A549 (cell line): ENCODE results near the gene HIVEP3. TPM values are rescaled to one million over a fixed set of nuclear protein-coding genes. Genes with fewer than 3 reads are reported as not detected.

ENCODE experiments used
- ATAC-seq, 2 experiments: fragments of 200-7000 bp in 1 of 2; fragments of >200 bp in 1 of 2; cut with Nextera tagmentation in 1 of 2; cut with Tn5 transposase in 1 of 2; 3 replicates each; pipeline versions ENCODE4 v1.8.0 to v1.9.1; 2018 to 2020; ENCODE audit warnings: mild to moderate bottlenecking in 1 of 2, moderate library complexity in 1 of 2
- CTCF ChIA-PET: fragments of 300-600 bp; sonication (Branson Sonifier 250); formaldehyde crosslinking; extraction: SDS; loops from one replicate; lab custom pipeline; 2021; ENCODE audit warnings: antibody characterized with exemption, inconsistent platforms; lab: Yijun Ruan, JAX
- POLR2A ChIA-PET: fragments of 350-600 bp; formaldehyde crosslinking; extraction: SDS; loops from one replicate; lab custom pipeline; 2021; ENCODE audit warnings: antibody characterized with exemption, inconsistent platforms; lab: Yijun Ruan, JAX
- DNase-seq, 2 experiments: peaks; one replicate each; pipeline versions ENCODE4 v3.0.0 to v3.0.0-alpha.2; 2011 to 2016; ENCODE audit warnings: low read depth in 1 of 2, low spot score in 1 of 2
- FAIRE-seq: peaks from 2 replicates; lab custom pipeline; 2011; peaks lifted over from hg19 to GRCh38; lab: Jason Lieb, UNC
- H3K27ac ChIP-seq, 2 experiments: fragments of >200 bp; sonication (Bioruptor Twin); formaldehyde crosslinking; 3 replicates each; pipeline ENCODE4 v1.5.1; 2016 to 2017
- H3K4me1 ChIP-seq: fragments of >200 bp; sonication (Bioruptor Twin); formaldehyde crosslinking; 3 replicates; pipeline ENCODE4 v1.6.1; 2016
- H3K4me2 ChIP-seq: fragments of >200 bp; sonication (Bioruptor Twin); formaldehyde crosslinking; 3 replicates; pipeline ENCODE4 v1.6.1; 2016
- H3K4me3 ChIP-seq: fragments of >200 bp; sonication (Bioruptor Twin); formaldehyde crosslinking; 3 replicates; pipeline ENCODE4 v1.5.1; 2016
- H3K9me3 ChIP-seq: fragments of >200 bp; sonication (Bioruptor Twin); formaldehyde crosslinking; 3 replicates; pipeline ENCODE4 v1.6.1; 2016
- BHLHE40 ChIP-seq: IDR thresholded peaks from 2 replicates; pipeline ENCODE4 v1.6.1; 2012; ENCODE audit warnings: low read depth, low read length, inconsistent platforms
- CBX8 ChIP-seq: fragments of 200-600 bp; sonication (generic); IDR thresholded peaks from 2 replicates; pipeline ENCODE4 v1.6.1; 2016
- CHD2 ChIP-seq: fragments of 150-350 bp; IDR thresholded peaks from 2 replicates; pipeline ENCODE4 v1.6.1; 2014; ENCODE audit warnings: low read length; ENCODE audit not compliant: partially characterized antibody
- CHD4 ChIP-seq: fragments of 200-600 bp; sonication (generic); IDR thresholded peaks from 2 replicates; pipeline ENCODE4 v1.6.1; 2016; ENCODE audit warnings: antibody characterized with exemption, mild to moderate bottlenecking, borderline replicate concordance
- EHF ChIP-seq: fragments of 250-450 bp; sonication (Bioruptor Pico); IDR thresholded peaks from 2 replicates; pipeline ENCODE4 v1.5.0; 2020; ENCODE audit warnings: mild to moderate bottlenecking
- EP300 ChIP-seq, 2 experiments: fragments of >200 bp; sonication (Bioruptor Twin); formaldehyde crosslinking; IDR thresholded peaks; 2 replicates in 1 of 2; 3 replicates in 1 of 2; pipeline ENCODE4 v1.6.1; 2016 to 2017
- FOSL2 ChIP-seq, 2 experiments: fragments of 450-650 bp in 1 of 2; fragments of >200 bp in 1 of 2; sonication (Bioruptor Twin) in 1 of 2; formaldehyde crosslinking; IDR thresholded peaks; 2 replicates each; pipeline versions ENCODE4 v1.5.0 to v1.6.1; 2016 to 2020; ENCODE audit warnings: mild to moderate bottlenecking in 1 of 2, moderate library complexity in 1 of 2
- FOXS1 ChIP-seq: fragments of 250-450 bp; sonication (Bioruptor Pico); IDR thresholded peaks from 2 replicates; pipeline ENCODE4 v1.5.0; 2020; ENCODE audit warnings: mild to moderate bottlenecking, moderate library complexity
- GATA3 ChIP-seq: IDR thresholded peaks from 2 replicates; pipeline ENCODE4 v1.6.1; 2012; ENCODE audit warnings: borderline replicate concordance
- JUN ChIP-seq, 2 experiments: fragments of >200 bp; sonication (Bioruptor Twin); formaldehyde crosslinking; IDR thresholded peaks; 2 replicates in 1 of 2; 3 replicates in 1 of 2; pipeline ENCODE4 v1.6.1; 2016 to 2017
- JUNB ChIP-seq: fragments of >200 bp; sonication (Bioruptor Twin); formaldehyde crosslinking; IDR thresholded peaks from 2 replicates; pipeline ENCODE4 v1.6.1; 2016
- MAFK ChIP-seq: fragments of 450-650 bp; IDR thresholded peaks from 2 replicates; pipeline ENCODE4 v1.6.1; 2014; ENCODE audit not compliant: partially characterized antibody
- MYC ChIP-seq: IDR thresholded peaks from 2 replicates; pipeline ENCODE4 v1.6.1; 2012; ENCODE audit warnings: mild to moderate bottlenecking, inconsistent platforms, low read length, improper control_type of control experiment, borderline replicate concordance
- PHF8 ChIP-seq: fragments of 200-600 bp; sonication (generic); IDR thresholded peaks from 2 replicates; pipeline ENCODE4 v1.6.1; 2016; ENCODE audit warnings: low read depth, mild to moderate bottlenecking, antibody characterized with exemption, moderate library complexity, borderline replicate concordance
- POLR2A ChIP-seq: IDR thresholded peaks from 2 replicates; pipeline ENCODE4 v1.6.1; 2012; ENCODE audit warnings: mild to moderate bottlenecking, low read length
- SREBF2 ChIP-seq: fragments of 450-650 bp; IDR thresholded peaks from 2 replicates; pipeline ENCODE4 v1.6.1; 2014; ENCODE audit warnings: mild to moderate bottlenecking, moderate library complexity
- TFCP2L1 ChIP-seq: fragments of 250-450 bp; sonication (Bioruptor Pico); IDR thresholded peaks from 2 replicates; pipeline ENCODE4 v1.5.0; 2021; ENCODE audit warnings: mild to moderate bottlenecking
- TP53 ChIP-seq: fragments of 250-450 bp; sonication (Bioruptor Pico); IDR thresholded peaks from 2 replicates; pipeline ENCODE4 v1.5.0; 2021; ENCODE audit warnings: mild to moderate bottlenecking, moderate library complexity
- ZFP36 ChIP-seq: fragments of 450-650 bp; IDR thresholded peaks from 2 replicates; pipeline ENCODE4 v1.6.1; 2014; ENCODE audit warnings: borderline replicate concordance; ENCODE audit not compliant: partially characterized antibody
- whole genome bisulfite sequencing: methylation state at CpG from one replicate; pipeline ENCODE4 v1.1.6; 2017; ENCODE audit errors: missing lambda C conversion rate; 5-methylcytosine and 5-hydroxymethylcytosine counted together
- polyA plus RNA-seq, 4 experiments: library from polyadenylated mRNA; depleted of rRNA in 3 of 4; stranded (reverse); fragments of >200 nt; fragmentation: RNase III in 1 of 4; extraction: RNeasy Plus Mini Kit Qiagen cat#74134 plus additional on column Dnase treatment in 1 of 4; gene quantifications; 2 replicates in 3 of 4; 3 replicates in 1 of 4; pipeline ENCODE4 v1.2.3, GENCODE V29; 2011 to 2017
- TF ChIP-seq, protein P1 (sequence below): fragments of 250-450 bp; sonication (Bioruptor Pico); IDR thresholded peaks from 2 replicates; pipeline ENCODE4 v1.5.0; 2020; ENCODE audit warnings: low read depth, mild to moderate bottlenecking, moderate library complexity
- TF ChIP-seq, protein P2 (sequence below): fragments of >200 bp; sonication (Bioruptor Twin); formaldehyde crosslinking; IDR thresholded peaks from 3 replicates; pipeline ENCODE4 v1.6.1; 2016
- TF ChIP-seq, protein P3 (sequence below): fragments of 150-350 bp; IDR thresholded peaks from 2 replicates; pipeline ENCODE4 v1.6.1; 2014; ENCODE audit warnings: low read depth, mild to moderate bottlenecking, low read length
- TF ChIP-seq, protein P4 (sequence below): IDR thresholded peaks from 2 replicates; pipeline ENCODE4 v1.6.1; 2012
- TF ChIP-seq, protein P5 (sequence below): fragments of 250-450 bp; sonication (Bioruptor Pico); IDR thresholded peaks from 2 replicates; pipeline ENCODE4 v1.5.0; 2021; ENCODE audit warnings: mild to moderate bottlenecking, moderate library complexity, borderline replicate concordance
- TF ChIP-seq, protein P6 (sequence below): fragments of >200 bp; sonication (Bioruptor Twin); formaldehyde crosslinking; IDR thresholded peaks from 2 replicates; pipeline ENCODE4 v1.6.1; 2016

HIVEP3 gene
- polyA plus RNA-seq, 2 of the 4 experiments (the other 2 are of a cell fraction), result 1.5 to 2.0 TPM

DNA sequence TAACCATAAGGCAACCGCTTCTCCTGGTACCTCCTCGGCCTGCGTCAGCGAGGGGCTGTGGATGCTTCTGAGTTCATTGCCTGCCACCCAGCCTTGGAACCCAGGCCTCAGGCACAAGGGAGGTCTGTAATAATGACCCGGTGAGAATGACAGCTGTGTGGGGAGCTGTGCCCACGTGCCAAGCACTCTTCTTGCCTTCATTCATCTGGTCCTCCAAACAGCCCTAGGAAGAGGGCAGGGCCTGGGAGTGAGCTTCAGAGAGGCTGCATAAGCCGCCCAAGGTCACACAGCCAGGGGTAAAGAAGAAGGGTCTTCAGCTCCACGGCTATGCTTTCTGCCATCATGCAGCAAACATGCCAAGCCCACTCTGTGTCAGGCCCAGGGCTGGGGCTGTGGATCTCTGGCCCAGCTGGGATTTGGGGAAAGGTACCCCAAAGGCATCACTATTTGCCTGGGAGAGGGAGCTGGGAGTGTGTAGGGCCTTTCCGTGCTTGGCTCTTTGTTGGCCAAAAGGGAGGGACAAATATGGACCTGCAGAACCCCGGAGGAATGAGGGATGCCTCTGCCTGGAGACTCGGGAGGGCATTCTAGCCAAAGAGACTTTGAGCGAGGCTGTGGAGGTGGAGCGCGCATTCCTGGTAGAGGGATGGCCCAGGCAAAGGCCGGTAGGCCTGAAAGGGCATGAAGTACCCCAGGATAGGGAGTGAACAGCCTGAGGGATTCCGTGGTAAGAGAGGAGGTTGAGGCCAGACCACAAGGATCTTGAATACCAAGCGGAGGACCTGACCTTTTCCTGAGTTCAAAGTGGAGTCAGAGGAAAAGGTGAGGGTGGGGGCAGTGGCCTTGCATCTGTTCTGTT lies 424.1 kb downstream of the HIVEP3 start:
- ATAC-seq (no peak), DNase-seq (no peak), FAIRE-seq (no peak)
- Histone ChIP-seq H3K4me3 (no peak overlapping the region), H3K4me1 (peaks cover 80% of the 10 kb centered on the region), H3K27ac (peak overlapping the region; percentile 82 to 100), H3K4me2 (no peak overlapping the region), H3K9me3 (no peaks in the 10 kb centered on the region)
- TF ChIP-seq MYC (no peak), SREBF2 (no peak), FOXS1 (CRISPR knock-in tag) (no peak)
- 82% methylated on average over 16 of the region's 17 CpGs for WGBS
- ChIA-PET POLR2A (no interaction called here), CTCF (interaction anchor here (1.2 to 5.5 kb wide), 7 partner anchors 10 to 212 kb away, joined by 3 to 45 read pairs (median 5); partner anchors contain the start of gene EDN2)

DNA sequence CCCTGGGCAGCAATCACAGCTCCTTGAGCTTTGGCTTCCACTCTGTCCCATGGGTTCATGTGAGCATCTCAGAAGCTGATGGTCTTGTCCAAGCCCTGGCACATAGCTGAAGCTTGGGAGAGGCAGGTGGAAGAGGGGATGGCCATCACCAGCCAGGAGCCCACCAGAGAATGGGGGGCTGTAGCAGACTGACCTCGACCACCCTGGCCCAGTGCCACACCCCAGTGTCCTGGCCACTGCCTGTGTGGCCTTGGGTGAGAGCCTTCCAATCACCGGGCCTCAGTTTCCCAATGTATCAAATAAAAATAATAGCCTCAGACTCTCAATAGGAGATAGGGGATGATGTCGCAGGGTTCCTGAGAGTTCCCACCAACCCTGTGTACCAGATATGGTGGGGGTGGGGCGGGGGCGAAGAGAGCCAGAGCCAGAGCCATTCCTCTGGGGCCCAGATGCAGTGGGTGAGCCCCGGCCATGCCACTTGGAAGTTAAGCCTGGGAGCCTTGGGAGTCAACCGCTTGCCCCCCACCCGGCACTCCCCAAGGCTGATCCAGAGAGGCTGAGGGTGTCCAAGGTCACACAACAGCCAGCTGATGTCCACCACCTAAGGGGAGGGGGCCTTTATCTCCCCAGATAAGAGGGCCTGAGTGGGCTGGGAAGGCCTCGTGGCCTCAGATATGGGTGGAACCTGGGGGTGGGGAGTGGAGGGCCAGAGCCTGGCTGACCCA lies 424.9 kb downstream of the HIVEP3 start:
- Histone ChIP-seq H3K4me1 (peaks cover 72% of the 10 kb centered on the region), H3K4me2 (peak overlapping the region; percentile 62; the same call in 2 of the 3 replicates), H3K9me3 (no peaks in the 10 kb centered on the region), H3K27ac (peak overlapping the region; percentile 82 to 100), H3K4me3 (no peak overlapping the region)
- WGBS, result 88% methylated on average over 2 of the region's 9 CpGs
- ChIA-PET CTCF (interaction anchor here (0.9 to 5.5 kb wide), 12 partner anchors 10 to 213 kb away, joined by 3 to 45 read pairs (median 6); partner anchors contain the start of gene EDN2), POLR2A (interaction anchor here (0.7 kb wide), 1 partner anchor 10 kb away, joined by 3 read pairs; no protein-coding TSS in a partner anchor)
- no peak for FAIRE-seq
- no peak for DNase-seq
- TF ChIP-seq, protein P1, sequence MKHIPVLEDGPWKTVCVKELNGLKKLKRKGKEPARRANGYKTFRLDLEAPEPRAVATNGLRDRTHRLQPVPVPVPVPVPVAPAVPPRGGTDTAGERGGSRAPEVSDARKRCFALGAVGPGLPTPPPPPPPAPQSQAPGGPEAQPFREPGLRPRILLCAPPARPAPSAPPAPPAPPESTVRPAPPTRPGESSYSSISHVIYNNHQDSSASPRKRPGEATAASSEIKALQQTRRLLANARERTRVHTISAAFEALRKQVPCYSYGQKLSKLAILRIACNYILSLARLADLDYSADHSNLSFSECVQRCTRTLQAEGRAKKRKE (CRISPR knock-in tag), result no peak
- TF ChIP-seq CBX8, result no peak
- TF ChIP-seq, protein P2, sequence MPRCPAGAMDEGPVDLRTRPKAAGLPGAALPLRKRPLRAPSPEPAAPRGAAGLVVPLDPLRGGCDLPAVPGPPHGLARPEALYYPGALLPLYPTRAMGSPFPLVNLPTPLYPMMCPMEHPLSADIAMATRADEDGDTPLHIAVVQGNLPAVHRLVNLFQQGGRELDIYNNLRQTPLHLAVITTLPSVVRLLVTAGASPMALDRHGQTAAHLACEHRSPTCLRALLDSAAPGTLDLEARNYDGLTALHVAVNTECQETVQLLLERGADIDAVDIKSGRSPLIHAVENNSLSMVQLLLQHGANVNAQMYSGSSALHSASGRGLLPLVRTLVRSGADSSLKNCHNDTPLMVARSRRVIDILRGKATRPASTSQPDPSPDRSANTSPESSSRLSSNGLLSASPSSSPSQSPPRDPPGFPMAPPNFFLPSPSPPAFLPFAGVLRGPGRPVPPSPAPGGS, result no peak
- TF ChIP-seq TP53 (CRISPR knock-in tag), result no peak
- TF ChIP-seq ZFP36, result no peak
- TF ChIP-seq CHD4, result no peak
- no peak for TF ChIP-seq EP300 (IDR thresholded peaks at IDR 0.05)
- no peak for ATAC-seq

DNA sequence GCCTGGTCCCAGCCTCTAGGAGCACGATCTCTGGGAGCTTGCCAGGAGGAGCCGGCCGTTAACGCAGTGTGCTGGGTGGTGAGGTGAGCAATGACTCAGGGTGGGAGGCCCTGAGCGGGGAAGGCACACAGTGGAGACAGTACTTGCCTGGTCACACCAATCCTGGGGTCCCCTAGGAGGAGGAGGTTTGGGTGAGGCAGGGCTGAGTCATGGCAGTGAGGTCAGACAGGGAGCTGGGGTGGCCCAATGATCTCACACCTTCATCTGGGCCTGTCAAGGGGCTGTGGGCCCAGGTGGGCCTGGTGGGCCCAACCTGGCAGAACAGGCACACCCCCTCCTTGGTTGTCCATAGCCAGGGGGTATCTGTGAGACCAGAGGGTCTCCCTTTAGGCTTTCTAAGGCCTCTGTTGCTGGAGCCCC lies 425.6 kb downstream of the HIVEP3 start:
- ATAC-seq (peak; percentile 73 to 78), DNase-seq (peak; percentile 61 to 87), FAIRE-seq (no peak)
- H3K27ac ChIP-seq, result peak overlapping the region; percentile 82 to 100
- no peak overlapping the region for H3K4me3 ChIP-seq
- H3K4me2 ChIP-seq, result peak overlapping the region; percentile 62
- WGBS, result no CpG with 5 or more reads among the region's 5 CpGs
- peaks cover 72% of the 10 kb centered on the region for H3K4me1 ChIP-seq
- CTCF ChIA-PET, result interaction anchor here (0.9 to 5.5 kb wide), 12 partner anchors 10 to 212 kb away, joined by 3 to 45 read pairs (median 6); partner anchors contain the start of gene EDN2
- no peaks in the 10 kb centered on the region for H3K9me3 ChIP-seq
- POLR2A ChIA-PET, result interaction anchor here (0.7 to 1.1 kb wide), 2 partner anchors 9 to 16 kb away, joined by 3 read pairs; no protein-coding TSS in a partner anchor
- TF ChIP-seq POLR2A, result no peak
- no peak for TF ChIP-seq TFCP2L1 (CRISPR knock-in tag)
- TF ChIP-seq JUN (IDR thresholded peaks at IDR 0.05), result no peak
- TF ChIP-seq, protein P3, sequence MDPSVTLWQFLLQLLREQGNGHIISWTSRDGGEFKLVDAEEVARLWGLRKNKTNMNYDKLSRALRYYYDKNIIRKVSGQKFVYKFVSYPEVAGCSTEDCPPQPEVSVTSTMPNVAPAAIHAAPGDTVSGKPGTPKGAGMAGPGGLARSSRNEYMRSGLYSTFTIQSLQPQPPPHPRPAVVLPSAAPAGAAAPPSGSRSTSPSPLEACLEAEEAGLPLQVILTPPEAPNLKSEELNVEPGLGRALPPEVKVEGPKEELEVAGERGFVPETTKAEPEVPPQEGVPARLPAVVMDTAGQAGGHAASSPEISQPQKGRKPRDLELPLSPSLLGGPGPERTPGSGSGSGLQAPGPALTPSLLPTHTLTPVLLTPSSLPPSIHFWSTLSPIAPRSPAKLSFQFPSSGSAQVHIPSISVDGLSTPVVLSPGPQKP, result no peak
- peak; percentile 14 for TF ChIP-seq MAFK
- peak; percentile 50 for TF ChIP-seq JUNB
- TF ChIP-seq, protein P4, sequence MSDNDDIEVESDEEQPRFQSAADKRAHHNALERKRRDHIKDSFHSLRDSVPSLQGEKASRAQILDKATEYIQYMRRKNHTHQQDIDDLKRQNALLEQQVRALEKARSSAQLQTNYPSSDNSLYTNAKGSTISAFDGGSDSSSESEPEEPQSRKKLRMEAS, result peak; percentile 51; the same call in 1 of the 2 replicates
- no peak for TF ChIP-seq FOXS1 (CRISPR knock-in tag)
- TF ChIP-seq, protein P5, sequence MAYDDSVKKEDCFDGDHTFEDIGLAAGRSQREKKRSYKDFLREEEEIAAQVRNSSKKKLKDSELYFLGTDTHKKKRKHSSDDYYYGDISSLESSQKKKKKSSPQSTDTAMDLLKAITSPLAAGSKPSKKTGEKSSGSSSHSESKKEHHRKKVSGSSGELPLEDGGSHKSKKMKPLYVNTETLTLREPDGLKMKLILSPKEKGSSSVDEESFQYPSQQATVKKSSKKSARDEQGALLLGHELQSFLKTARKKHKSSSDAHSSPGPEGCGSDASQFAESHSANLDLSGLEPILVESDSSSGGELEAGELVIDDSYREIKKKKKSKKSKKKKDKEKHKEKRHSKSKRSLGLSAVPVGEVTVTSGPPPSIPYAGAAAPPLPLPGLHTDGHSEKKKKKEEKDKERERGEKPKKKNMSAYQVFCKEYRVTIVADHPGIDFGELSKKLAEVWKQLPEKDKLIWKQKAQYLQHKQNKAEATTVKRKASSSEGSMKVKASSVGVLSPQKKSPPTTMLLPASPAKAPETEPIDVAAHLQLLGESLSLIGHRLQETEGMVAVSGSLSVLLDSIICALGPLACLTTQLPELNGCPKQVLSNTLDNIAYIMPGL (CRISPR knock-in tag), result no peak
- no peak for TF ChIP-seq CHD2
- TF ChIP-seq GATA3, result no peak; the same call in 1 of the 2 replicates
- no peak for TF ChIP-seq PHF8
- TF ChIP-seq, protein P6, sequence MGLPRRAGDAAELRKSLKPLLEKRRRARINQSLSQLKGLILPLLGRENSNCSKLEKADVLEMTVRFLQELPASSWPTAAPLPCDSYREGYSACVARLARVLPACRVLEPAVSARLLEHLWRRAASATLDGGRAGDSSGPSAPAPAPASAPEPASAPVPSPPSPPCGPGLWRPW, result no peak
- peak in 1 of 2 experiments; percentile 23; a peak in 1 of 5 replicates for TF ChIP-seq EP300 (IDR thresholded peaks at IDR 0.05)
- no peak for TF ChIP-seq EHF
- TF ChIP-seq ZFP36, result peak; percentile 30
- no peak for TF ChIP-seq CHD4
- TF ChIP-seq BHLHE40, result no peak
- peak; percentile 57 for TF ChIP-seq FOSL2 (IDR thresholded peaks at IDR 0.05)
- TF ChIP-seq FOSL2 (CRISPR knock-in tag; IDR thresholded peaks at IDR 0.05), result peak; percentile 73
